Hepatocyte (in vitro differentiated cells): ENCODE results near the gene PDE3B. TPM values are rescaled to one million over a fixed set of nuclear protein-coding genes. Genes with fewer than 3 reads are reported as not detected.
"Not testable (repeated sequence)": the region's sequence is repeated elsewhere in the genome, so short reads cannot be mapped to it uniquely, and the experiment has no call there.

ENCODE experiments used
- DNase-seq: peaks from one replicate; pipeline ENCODE4 v3.0.0-alpha.2; 2016; ENCODE audit warnings: low spot score
- H2AFZ ChIP-seq: fragments of 200-600 bp; sonication (generic); 2 replicates; pipeline ENCODE4 v1.6.0; 2016; ENCODE audit warnings: antibody characterized with exemption, mild to moderate bottlenecking
- H3K27ac ChIP-seq: fragments of 200-600 bp; sonication (generic); 2 replicates; pipeline ENCODE4 v1.5.1; 2016; ENCODE audit warnings: mild to moderate bottlenecking
- H3K27me3 ChIP-seq: fragments of 200-600 bp; sonication (generic); 2 replicates; pipeline ENCODE4 v1.6.1; 2016
- H3K36me3 ChIP-seq: fragments of 200-600 bp; sonication (generic); replicated peaks from 2 replicates; pipeline ENCODE4 v1.5.1; 2016; ENCODE audit warnings: low read depth; ENCODE audit not compliant: insufficient read depth
- H3K4me1 ChIP-seq: fragments of 200-600 bp; sonication (generic); 2 replicates; pipeline ENCODE4 v1.5.1; 2016; ENCODE audit warnings: mild to moderate bottlenecking, moderate library complexity; ENCODE audit not compliant: insufficient read depth
- H3K4me2 ChIP-seq: fragments of 200-600 bp; sonication (generic); 2 replicates; pipeline ENCODE4 v1.6.0; 2016
- H3K4me3 ChIP-seq: fragments of 200-600 bp; sonication (generic); 2 replicates; pipeline ENCODE4 v1.5.1; 2016; ENCODE audit warnings: mild to moderate bottlenecking
- H3K79me2 ChIP-seq: fragments of 200-600 bp; sonication (generic); 2 replicates; pipeline ENCODE4 v1.6.0; 2017; ENCODE audit warnings: mild to moderate bottlenecking
- H3K9me2 ChIP-seq: fragments of 200-600 bp; sonication (generic); replicated peaks from 2 replicates; pipeline ENCODE4 v1.6.0; 2017; ENCODE audit warnings: mild to moderate bottlenecking; ENCODE audit not compliant: insufficient read depth
- H3K9me3 ChIP-seq: fragments of 200-600 bp; sonication (generic); 2 replicates; pipeline ENCODE4 v1.5.1; 2016; ENCODE audit warnings: low read depth, mild to moderate bottlenecking
- H4K20me1 ChIP-seq: fragments of 200-600 bp; sonication (generic); 2 replicates; pipeline ENCODE4 v1.6.0; 2016; ENCODE audit warnings: mild to moderate bottlenecking; ENCODE audit not compliant: insufficient read depth, poor library complexity, severe bottlenecking
- CTCF ChIP-seq: fragments of 200-600 bp; sonication (generic); IDR thresholded peaks from 2 replicates; pipeline ENCODE4 v1.5.1; 2016; ENCODE audit warnings: antibody characterized with exemption, mild to moderate bottlenecking; ENCODE audit not compliant: poor library complexity
- EZH2 ChIP-seq: fragments of 200-600 bp; sonication (generic); IDR thresholded peaks from 2 replicates; pipeline ENCODE4 v1.6.1; 2016; ENCODE audit warnings: antibody characterized with exemption, mild to moderate bottlenecking, borderline replicate concordance
- EZH2phosphoT487 ChIP-seq: fragments of 200-600 bp; sonication (generic); IDR thresholded peaks from one replicate; pipeline ENCODE4 v1.6.1; 2018; ENCODE audit warnings: antibody characterized with exemption, mild to moderate bottlenecking, low read depth, moderate library complexity; ENCODE audit not compliant: unreplicated experiment, severe bottlenecking
- WGBS: methylation state at CpG from one replicate; pipeline ENCODE4 v1.1.6; 2016; ENCODE audit warnings: low lambda C conversion rate; ENCODE audit errors: missing lambda C conversion rate; 5-methylcytosine and 5-hydroxymethylcytosine counted together
- polyA plus RNA-seq: library from polyadenylated mRNA; unstranded; fragments of >200 nt; fragmentation: Nextera tagmentation; extraction: Ambion mirVana; gene quantifications from 2 replicates; pipeline ENCODE4 v1.2.1, GENCODE V29; 2016
- total RNA-seq: library from RNA; depleted of rRNA; stranded (reverse); fragments of >200 nt; gene quantifications from 2 replicates; pipeline ENCODE4 v1.2.3, GENCODE V29; 2014

PDE3B gene
- total and polyA plus RNA-seq, 2 experiments from 2014 or later = 15.8 to 46.3 TPM

- Histone ChIP-seq H3K79me2 (peaks cover 80% of the 10 kb centered on the region), H3K36me3 (no peaks in the 10 kb centered on the region), H3K9me3 (peaks cover 14% of the 10 kb centered on the region), H3K4me3 (no peak overlapping the region), H2AFZ (no peak overlapping the region), H3K27ac (no peak overlapping the region), H3K27me3 (no peaks in the 10 kb centered on the region), H3K4me2 (no peak overlapping the region), H3K4me1 (no peaks in the 10 kb centered on the region), H4K20me1 (no peaks in the 10 kb centered on the region), H3K9me2 (no peaks in the 10 kb centered on the region)
- TF ChIP-seq CTCF (no peak), EZH2phosphoT487 (no peak), EZH2 (no peak)
- no peak for DNase-seq
- WGBS = 95% methylated on average over 2 of the region's 2 CpGs
These were observed 61.5 kb downstream of the PDE3B start for GRCh38 chr11:14705067-14705466.

- TF ChIP-seq CTCF = no peak
- no peak for TF ChIP-seq EZH2phosphoT487
- no peak for TF ChIP-seq EZH2
- Histone ChIP-seq H3K79me2 (peaks cover 16% of the 10 kb centered on the region), H3K27ac (no peak overlapping the region), H3K4me2 (no peak overlapping the region), H3K9me2 (no peaks in the 10 kb centered on the region), H4K20me1 (no peaks in the 10 kb centered on the region), H2AFZ (no peak overlapping the region), H3K4me3 (no peak overlapping the region), H3K9me3 (no peaks in the 10 kb centered on the region), H3K4me1 (no peaks in the 10 kb centered on the region), H3K36me3 (no peaks in the 10 kb centered on the region), H3K27me3 (no peaks in the 10 kb centered on the region)
- 82% methylated on average over 4 of the region's 4 CpGs for WGBS
- no peak for DNase-seq
These were observed 70.1 kb downstream of the PDE3B start for GRCh38 chr11:14713496-14714244.

GRCh38 chr11:14715669-14716068, 72.1 kb downstream of the PDE3B start:
- WGBS = 98% methylated on average over 7 of the region's 11 CpGs
- H3K4me2 ChIP-seq, H3K4me3 ChIP-seq: not testable (repeated sequence)

GRCh38 chr11:14722496-14722895, 78.9 kb downstream of the PDE3B start:
- H2AFZ ChIP-seq = no peak overlapping the region
- 91% methylated on average over 4 of the region's 4 CpGs for WGBS
- peaks cover under 1% of the 10 kb centered on the region for H3K4me1 ChIP-seq
- H3K79me2 ChIP-seq = peaks cover 3% of the 10 kb centered on the region
- H3K9me2 ChIP-seq = no peaks in the 10 kb centered on the region
- no peak overlapping the region for H3K4me2 ChIP-seq
- H3K27ac ChIP-seq = no peak overlapping the region
- no peaks in the 10 kb centered on the region for H3K27me3 ChIP-seq
- H3K4me3 ChIP-seq = no peak overlapping the region
- H3K36me3 ChIP-seq = no peaks in the 10 kb centered on the region
- H3K9me3 ChIP-seq = no peaks in the 10 kb centered on the region
- no peaks in the 10 kb centered on the region for H4K20me1 ChIP-seq
- TF ChIP-seq EZH2phosphoT487 = no peak
- TF ChIP-seq EZH2 = no peak
- no peak for TF ChIP-seq CTCF
- no peak for DNase-seq

More at GRCh38 chr11:14715669-14716068, 72.1 kb downstream of the PDE3B start:
- not testable (repeated sequence) for H3K9me3 ChIP-seq, DNase-seq, H3K27me3 ChIP-seq, H3K79me2 ChIP-seq, H3K4me1 ChIP-seq, H2AFZ ChIP-seq, H3K27ac ChIP-seq, H4K20me1 ChIP-seq, H3K36me3 ChIP-seq, H3K9me2 ChIP-seq
